SK-N-SH treated with all-trans-retinoic acid at 6 μM for 48 hours (cell line): Measurements from ENCODE around the gene KPNA6.

Experiments used
- ATAC-seq: fragments of 200-7000 bp; cut with Tn5 transposase; 3 replicates; pipeline ENCODE4 v1.9.1; 2020; ENCODE audit warnings: mild to moderate bottlenecking, moderate library complexity
- ARNTL ChIP-seq: fragments of 450-650 bp; formaldehyde crosslinking; IDR thresholded peaks from 2 replicates; pipeline ENCODE4 v1.5.0; 2020; ENCODE audit warnings: low read depth, mild to moderate bottlenecking, moderate library complexity, borderline replicate concordance
- BACH2 ChIP-seq: fragments of 250-450 bp; sonication (Bioruptor Pico); IDR thresholded peaks from 2 replicates; pipeline ENCODE4 v1.9.0; 2021; ENCODE audit warnings: mild to moderate bottlenecking, borderline replicate concordance
- CSDC2 ChIP-seq: fragments of 250-450 bp; sonication (Bioruptor Pico); IDR thresholded peaks from 2 replicates; pipeline ENCODE4 v1.5.0; 2020; ENCODE audit warnings: mild to moderate bottlenecking, moderate library complexity
- ESRRG ChIP-seq: fragments of 250-450 bp; sonication (Bioruptor Pico); IDR thresholded peaks from 2 replicates; pipeline ENCODE4 v1.6.1; 2021; ENCODE audit warnings: mild to moderate bottlenecking
- GLIS3 ChIP-seq: fragments of 250-450 bp; sonication (Bioruptor Pico); IDR thresholded peaks from 2 replicates; pipeline ENCODE4 v1.5.0; 2020; ENCODE audit warnings: mild to moderate bottlenecking, moderate library complexity
- ISL1 ChIP-seq: fragments of 250-450 bp; sonication (Bioruptor Pico); IDR thresholded peaks from 2 replicates; pipeline ENCODE4 v2.1.2; 2022; ENCODE audit warnings: mild to moderate bottlenecking, moderate library complexity
- OSR1 ChIP-seq: fragments of 250-450 bp; sonication (Bioruptor Pico); IDR thresholded peaks from 2 replicates; pipeline ENCODE4 v1.8.0; 2022; ENCODE audit warnings: moderate library complexity, mild to moderate bottlenecking, inconsistent platforms
- PPARA ChIP-seq: fragments of 250-450 bp; sonication (Bioruptor Pico); IDR thresholded peaks from 2 replicates; pipeline ENCODE4 v1.5.0; 2020; ENCODE audit warnings: mild to moderate bottlenecking, borderline replicate concordance
- RARB ChIP-seq: fragments of 250-450 bp; sonication (Bioruptor Pico); IDR thresholded peaks from 2 replicates; pipeline ENCODE4 v1.8.0; 2021; ENCODE audit warnings: mild to moderate bottlenecking, moderate library complexity
- SNAI2 ChIP-seq: fragments of 250-450 bp; sonication (Bioruptor Pico); IDR thresholded peaks from 2 replicates; pipeline ENCODE4 v1.5.0; 2020; ENCODE audit warnings: mild to moderate bottlenecking, moderate library complexity
- TCF4 ChIP-seq: fragments of 250-450 bp; sonication (Bioruptor Pico); IDR thresholded peaks from 2 replicates; pipeline ENCODE4 v1.8.0; 2021; ENCODE audit warnings: mild to moderate bottlenecking, moderate library complexity, borderline replicate concordance
- TOX ChIP-seq: fragments of 250-450 bp; sonication (Bioruptor Pico); IDR thresholded peaks from 2 replicates; pipeline ENCODE4 v1.8.0; 2021; ENCODE audit warnings: mild to moderate bottlenecking, moderate library complexity, borderline replicate concordance
- ZC3H10 ChIP-seq: fragments of 250-450 bp; sonication (Bioruptor Pico); IDR thresholded peaks from 2 replicates; pipeline ENCODE4 v1.5.1; 2021; ENCODE audit warnings: mild to moderate bottlenecking, moderate library complexity
- ZFP3 ChIP-seq: fragments of 250-450 bp; sonication (Bioruptor Pico); IDR thresholded peaks from 2 replicates; pipeline ENCODE4 v1.5.0; 2020; ENCODE audit warnings: mild to moderate bottlenecking, moderate library complexity
- ZFP30 ChIP-seq: fragments of 450-650 bp; formaldehyde crosslinking; IDR thresholded peaks from 2 replicates; pipeline ENCODE4 v1.5.0; 2022; ENCODE audit warnings: mild to moderate bottlenecking, moderate library complexity
- ZNF565 ChIP-seq: fragments of 450-650 bp; formaldehyde crosslinking; conservative IDR thresholded peaks from 2 replicates; pipeline ENCODE4 v1.5.0; 2020; ENCODE audit warnings: low read depth, mild to moderate bottlenecking, moderate library complexity
- ZNF70 ChIP-seq: fragments of 450-650 bp; formaldehyde crosslinking; IDR thresholded peaks from 2 replicates; pipeline ENCODE4 v1.5.0; 2020; ENCODE audit warnings: mild to moderate bottlenecking, moderate library complexity
- ZNF8 ChIP-seq: fragments of 450-650 bp; formaldehyde crosslinking; IDR thresholded peaks from 2 replicates; pipeline ENCODE4 v1.5.0; 2020; ENCODE audit warnings: mild to moderate bottlenecking, moderate library complexity
- TF ChIP-seq, protein P1 (sequence below): fragments of 250-450 bp; sonication (Bioruptor Pico); IDR thresholded peaks from 2 replicates; pipeline ENCODE4 v1.5.1; 2020; ENCODE audit warnings: low read depth, mild to moderate bottlenecking, moderate library complexity
- TF ChIP-seq, protein P2 (sequence below): fragments of 250-450 bp; sonication (Bioruptor Pico); IDR thresholded peaks from 2 replicates; pipeline ENCODE4 v1.8.0; 2020; ENCODE audit warnings: mild to moderate bottlenecking, moderate library complexity, borderline replicate concordance
- TF ChIP-seq, protein P3 (sequence below): fragments of 250-450 bp; sonication (Bioruptor Pico); IDR thresholded peaks from 2 replicates; pipeline ENCODE4 v1.8.0; 2021; ENCODE audit warnings: low read depth, mild to moderate bottlenecking, moderate library complexity, borderline replicate concordance
- TF ChIP-seq, protein P4 (sequence below): fragments of 250-450 bp; sonication (Bioruptor Pico); IDR thresholded peaks from 2 replicates; pipeline ENCODE4 v1.5.0; 2020; ENCODE audit warnings: mild to moderate bottlenecking, moderate library complexity
- TF ChIP-seq, protein P5 (sequence below): fragments of 250-450 bp; sonication (Bioruptor Pico); IDR thresholded peaks from 2 replicates; pipeline ENCODE4 v1.5.1; 2021; ENCODE audit warnings: mild to moderate bottlenecking, moderate library complexity

The KPNA6 gene

DNA sequence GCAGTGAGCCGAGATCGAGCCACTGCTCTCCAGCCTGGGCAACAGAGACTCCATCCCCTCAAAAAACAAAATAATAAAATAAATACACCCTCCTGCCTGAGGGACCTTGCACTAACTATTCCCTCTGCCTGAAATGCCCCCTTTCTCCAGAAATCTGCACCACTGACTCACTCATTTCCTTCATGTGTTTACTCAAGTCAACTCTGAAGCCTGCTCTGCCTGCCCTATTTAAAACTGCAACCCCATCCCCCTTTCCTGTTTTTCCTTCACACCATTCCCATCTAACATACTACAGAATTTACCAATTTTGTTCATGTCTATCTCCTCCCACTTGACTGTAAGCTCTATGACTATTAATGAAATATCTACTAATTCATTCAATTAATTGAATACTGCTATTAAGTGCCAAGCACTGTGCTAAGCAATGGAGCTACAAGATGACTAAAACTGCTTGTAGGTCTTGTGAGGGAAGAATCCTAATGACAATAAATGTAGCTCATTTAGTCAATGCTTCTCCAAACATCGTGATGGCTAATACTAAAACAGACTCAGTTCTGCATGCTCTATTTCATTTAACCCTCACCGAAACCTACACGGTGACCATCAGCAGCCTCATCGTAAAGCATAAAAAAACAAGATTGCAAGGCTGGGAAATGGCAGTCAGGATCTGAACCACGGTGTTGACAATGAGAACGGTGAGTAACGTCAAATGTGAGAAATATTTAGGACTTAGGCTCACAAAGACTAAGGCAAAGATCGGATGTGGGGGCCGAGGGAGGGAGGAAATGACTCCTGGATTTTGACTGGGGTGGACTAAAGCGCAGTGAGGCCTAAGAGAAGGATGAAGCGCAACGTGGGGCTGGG lies 35.9 kb upstream of the KPNA6 start:
- peak; percentile 1; the same call in 2 of the 3 replicates for ATAC-seq
- TF ChIP-seq, protein P1, sequence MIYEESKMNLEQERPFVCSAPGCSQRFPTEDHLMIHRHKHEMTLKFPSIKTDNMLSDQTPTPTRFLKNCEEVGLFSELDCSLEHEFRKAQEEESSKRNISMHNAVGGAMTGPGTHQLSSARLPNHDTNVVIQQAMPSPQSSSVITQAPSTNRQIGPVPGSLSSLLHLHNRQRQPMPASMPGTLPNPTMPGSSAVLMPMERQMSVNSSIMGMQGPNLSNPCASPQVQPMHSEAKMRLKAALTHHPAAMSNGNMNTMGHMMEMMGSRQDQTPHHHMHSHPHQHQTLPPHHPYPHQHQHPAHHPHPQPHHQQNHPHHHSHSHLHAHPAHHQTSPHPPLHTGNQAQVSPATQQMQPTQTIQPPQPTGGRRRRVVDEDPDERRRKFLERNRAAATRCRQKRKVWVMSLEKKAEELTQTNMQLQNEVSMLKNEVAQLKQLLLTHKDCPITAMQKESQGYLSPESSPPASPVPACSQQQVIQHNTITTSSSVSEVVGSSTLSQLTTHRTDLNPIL (CRISPR knock-in tag): 0 out of 2 replicates have a peak, but pooled peaks have one; percentile 16
- no peak for TF ChIP-seq ISL1 (CRISPR knock-in tag)

DNA sequence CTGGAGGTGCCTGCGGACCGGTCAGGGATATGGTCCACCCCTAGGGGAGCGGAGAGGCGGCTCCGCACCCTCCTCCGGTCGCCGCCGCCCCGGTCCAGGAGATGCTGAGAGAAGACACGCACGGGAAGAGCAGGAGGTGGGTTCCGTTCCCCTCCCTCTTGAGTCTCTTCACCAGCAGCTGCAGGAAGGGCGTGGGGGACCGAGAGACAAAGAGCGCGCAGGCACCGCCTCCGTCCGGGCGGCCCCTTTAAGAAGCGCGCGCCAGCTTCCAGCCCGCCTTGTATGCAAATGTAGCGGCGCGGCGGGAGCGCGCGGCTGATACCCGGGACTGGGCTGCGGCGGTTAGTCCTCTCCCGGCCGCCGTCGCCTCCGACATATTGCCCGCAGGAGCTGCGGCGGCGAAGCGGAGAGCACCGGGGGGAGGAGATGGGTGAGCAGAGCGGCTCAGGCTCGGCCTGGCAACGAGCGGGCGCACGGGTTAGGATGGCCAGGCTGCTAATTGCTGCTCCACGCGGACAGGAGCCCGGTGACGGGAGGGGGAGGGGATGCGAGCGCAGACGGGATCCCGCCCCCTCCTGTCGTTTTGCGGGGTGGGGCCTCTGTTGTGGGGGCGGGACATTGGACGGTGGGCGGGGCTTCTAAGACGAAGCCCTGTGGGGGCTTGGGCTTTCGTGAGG lies 35.1 kb upstream of the KPNA6 start, which contains the start of gene TMEM39B:
TMEM39B (plus strand) TSS at position 318 of the 677 bp plus-strand sequence; CDS start at position 427, 109 bp downstream.
- TF ChIP-seq, protein P2, sequence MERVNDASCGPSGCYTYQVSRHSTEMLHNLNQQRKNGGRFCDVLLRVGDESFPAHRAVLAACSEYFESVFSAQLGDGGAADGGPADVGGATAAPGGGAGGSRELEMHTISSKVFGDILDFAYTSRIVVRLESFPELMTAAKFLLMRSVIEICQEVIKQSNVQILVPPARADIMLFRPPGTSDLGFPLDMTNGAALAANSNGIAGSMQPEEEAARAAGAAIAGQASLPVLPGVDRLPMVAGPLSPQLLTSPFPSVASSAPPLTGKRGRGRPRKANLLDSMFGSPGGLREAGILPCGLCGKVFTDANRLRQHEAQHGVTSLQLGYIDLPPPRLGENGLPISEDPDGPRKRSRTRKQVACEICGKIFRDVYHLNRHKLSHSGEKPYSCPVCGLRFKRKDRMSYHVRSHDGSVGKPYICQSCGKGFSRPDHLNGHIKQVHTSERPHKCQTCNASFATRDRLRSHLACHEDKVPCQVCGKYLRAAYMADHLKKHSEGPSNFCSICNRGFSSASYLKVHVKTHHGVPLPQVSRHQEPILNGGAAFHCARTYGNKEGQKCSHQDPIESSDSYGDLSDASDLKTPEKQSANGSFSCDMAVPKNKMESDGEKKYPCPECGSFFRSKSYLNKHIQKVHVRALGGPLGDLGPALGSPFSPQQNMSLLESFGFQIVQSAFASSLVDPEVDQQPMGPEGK (CRISPR knock-in tag): no peak
- TF ChIP-seq BACH2 (CRISPR knock-in tag) (no peak), PPARA (CRISPR knock-in tag) (no peak), ZFP3 (peak; percentile 68), ZC3H10 (CRISPR knock-in tag) (no peak; the same call in 1 of the 2 replicates), ARNTL (CRISPR knock-in tag) (no peak), RARB (CRISPR knock-in tag) (no peak), ZFP30 (CRISPR knock-in tag) (no peak), SNAI2 (CRISPR knock-in tag) (no peak), ZNF70 (CRISPR knock-in tag) (no peak), ZNF8 (CRISPR knock-in tag) (no peak), ESRRG (no peak), CSDC2 (CRISPR knock-in tag) (no peak), TCF4 (CRISPR knock-in tag) (no peak), OSR1 (CRISPR knock-in tag) (no peak), ZNF565 (CRISPR knock-in tag) (no peak), TOX (CRISPR knock-in tag) (no peak), GLIS3 (no peak)
- TF ChIP-seq, protein P3, sequence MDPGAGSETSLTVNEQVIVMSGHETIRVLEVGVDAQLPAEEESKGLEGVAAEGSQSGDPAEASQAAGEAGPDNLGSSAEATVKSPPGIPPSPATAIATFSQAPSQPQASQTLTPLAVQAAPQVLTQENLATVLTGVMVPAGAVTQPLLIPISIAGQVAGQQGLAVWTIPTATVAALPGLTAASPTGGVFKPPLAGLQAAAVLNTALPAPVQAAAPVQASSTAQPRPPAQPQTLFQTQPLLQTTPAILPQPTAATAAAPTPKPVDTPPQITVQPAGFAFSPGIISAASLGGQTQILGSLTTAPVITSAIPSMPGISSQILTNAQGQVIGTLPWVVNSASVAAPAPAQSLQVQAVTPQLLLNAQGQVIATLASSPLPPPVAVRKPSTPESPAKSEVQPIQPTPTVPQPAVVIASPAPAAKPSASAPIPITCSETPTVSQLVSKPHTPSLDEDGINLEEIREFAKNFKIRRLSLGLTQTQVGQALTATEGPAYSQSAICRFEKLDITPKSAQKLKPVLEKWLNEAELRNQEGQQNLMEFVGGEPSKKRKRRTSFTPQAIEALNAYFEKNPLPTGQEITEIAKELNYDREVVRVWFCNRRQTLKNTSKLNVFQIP (CRISPR knock-in tag): no peak; the same call in 1 of the 2 replicates
- TF ChIP-seq, protein P4, sequence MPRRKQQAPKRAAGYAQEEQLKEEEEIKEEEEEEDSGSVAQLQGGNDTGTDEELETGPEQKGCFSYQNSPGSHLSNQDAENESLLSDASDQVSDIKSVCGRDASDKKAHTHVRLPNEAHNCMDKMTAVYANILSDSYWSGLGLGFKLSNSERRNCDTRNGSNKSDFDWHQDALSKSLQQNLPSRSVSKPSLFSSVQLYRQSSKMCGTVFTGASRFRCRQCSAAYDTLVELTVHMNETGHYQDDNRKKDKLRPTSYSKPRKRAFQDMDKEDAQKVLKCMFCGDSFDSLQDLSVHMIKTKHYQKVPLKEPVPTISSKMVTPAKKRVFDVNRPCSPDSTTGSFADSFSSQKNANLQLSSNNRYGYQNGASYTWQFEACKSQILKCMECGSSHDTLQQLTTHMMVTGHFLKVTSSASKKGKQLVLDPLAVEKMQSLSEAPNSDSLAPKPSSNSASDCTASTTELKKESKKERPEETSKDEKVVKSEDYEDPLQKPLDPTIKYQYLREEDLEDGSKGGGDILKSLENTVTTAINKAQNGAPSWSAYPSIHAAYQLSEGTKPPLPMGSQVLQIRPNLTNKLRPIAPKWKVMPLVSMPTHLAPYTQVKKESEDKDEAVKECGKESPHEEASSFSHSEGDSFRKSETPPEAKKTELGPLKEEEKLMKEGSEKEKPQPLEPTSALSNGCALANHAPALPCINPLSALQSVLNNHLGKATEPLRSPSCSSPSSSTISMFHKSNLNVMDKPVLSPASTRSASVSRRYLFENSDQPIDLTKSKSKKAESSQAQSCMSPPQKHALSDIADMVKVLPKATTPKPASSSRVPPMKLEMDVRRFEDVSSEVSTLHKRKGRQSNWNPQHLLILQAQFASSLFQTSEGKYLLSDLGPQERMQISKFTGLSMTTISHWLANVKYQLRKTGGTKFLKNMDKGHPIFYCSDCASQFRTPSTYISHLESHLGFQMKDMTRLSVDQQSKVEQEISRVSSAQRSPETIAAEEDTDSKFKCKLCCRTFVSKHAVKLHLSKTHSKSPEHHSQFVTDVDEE (CRISPR knock-in tag): peak; percentile 67; the same call in 1 of the 2 replicates
- TF ChIP-seq, protein P5, sequence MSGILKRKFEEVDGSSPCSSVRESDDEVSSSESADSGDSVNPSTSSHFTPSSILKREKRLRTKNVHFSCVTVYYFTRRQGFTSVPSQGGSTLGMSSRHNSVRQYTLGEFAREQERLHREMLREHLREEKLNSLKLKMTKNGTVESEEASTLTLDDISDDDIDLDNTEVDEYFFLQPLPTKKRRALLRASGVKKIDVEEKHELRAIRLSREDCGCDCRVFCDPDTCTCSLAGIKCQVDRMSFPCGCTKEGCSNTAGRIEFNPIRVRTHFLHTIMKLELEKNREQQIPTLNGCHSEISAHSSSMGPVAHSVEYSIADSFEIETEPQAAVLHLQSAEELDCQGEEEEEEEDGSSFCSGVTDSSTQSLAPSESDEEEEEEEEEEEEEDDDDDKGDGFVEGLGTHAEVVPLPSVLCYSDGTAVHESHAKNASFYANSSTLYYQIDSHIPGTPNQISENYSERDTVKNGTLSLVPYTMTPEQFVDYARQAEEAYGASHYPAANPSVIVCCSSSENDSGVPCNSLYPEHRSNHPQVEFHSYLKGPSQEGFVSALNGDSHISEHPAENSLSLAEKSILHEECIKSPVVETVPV (CRISPR knock-in tag): 0 out of 2 replicates have a peak, but pooled peaks have one; percentile 52
- TF ChIP-seq, protein P1 (CRISPR knock-in tag): no peak; the same call in 1 of the 2 replicates
- peak; percentile 88 for ATAC-seq
